HG03039 (cell line): ENCODE measurements around the gene ZNF8.
"Not testable (repeated sequence)": the region's sequence is repeated elsewhere in the genome, so short reads cannot be mapped to it uniquely, and the experiment has no call there.

Source experiments
- ATAC-seq: cut with Tn5 transposase; IDR thresholded peaks from one replicate; pipeline ENCODE4 v1.9.1; 2021; ENCODE audit warnings: mild to moderate bottlenecking, moderate library complexity; ENCODE audit not compliant: unreplicated experiment

ZNF8 gene

GRCh38 chr19:58278541-58279041, at the start of gene ZNF8:
ZNF8 (plus strand) TSS chr19:58278955; CDS start chr19:58279082, 127 bp downstream.
- ATAC-seq = peak; percentile 97

DNA sequence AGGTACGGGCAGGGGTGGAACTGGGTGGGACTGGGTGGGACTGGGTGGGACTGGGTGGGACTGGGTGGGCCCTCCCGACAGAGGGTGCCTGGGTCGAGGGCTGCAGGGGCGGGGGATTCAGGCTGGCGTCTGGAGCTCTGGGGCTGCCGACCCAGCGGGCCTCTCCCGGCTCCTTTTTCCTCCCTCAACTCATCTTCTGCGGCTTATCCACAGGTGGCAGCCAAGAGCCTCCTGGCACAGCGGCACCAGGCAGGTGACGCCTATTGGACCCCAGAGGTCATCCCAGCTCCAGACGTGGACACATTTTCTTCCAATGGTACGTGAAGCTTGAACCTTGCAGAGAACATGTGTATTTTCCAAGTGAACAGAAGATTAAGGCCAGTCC, 49.5 kb upstream of the ZNF8 start:
- ATAC-seq = no peak

DNA sequence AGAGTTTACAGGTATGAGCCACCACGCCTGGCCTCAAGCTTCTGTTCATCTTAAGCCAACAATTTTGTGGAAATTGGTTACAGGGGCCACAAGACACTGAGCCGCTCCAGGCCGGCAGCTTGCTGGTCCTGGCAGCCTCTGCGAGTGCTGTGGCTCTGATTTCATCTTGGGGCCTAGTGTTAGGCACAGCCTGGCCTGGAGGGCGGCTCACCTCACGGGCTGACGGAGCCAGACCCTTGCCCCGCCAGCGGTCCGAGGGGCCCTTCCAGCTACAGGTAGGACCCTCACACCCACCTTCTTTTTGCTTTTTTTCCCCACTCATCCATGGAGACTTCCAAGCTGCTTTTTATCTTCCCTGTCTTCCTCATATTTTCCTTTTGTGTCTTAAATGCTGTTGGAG, 41.4 kb upstream of the ZNF8 start:
- ATAC-seq = no peak

DNA sequence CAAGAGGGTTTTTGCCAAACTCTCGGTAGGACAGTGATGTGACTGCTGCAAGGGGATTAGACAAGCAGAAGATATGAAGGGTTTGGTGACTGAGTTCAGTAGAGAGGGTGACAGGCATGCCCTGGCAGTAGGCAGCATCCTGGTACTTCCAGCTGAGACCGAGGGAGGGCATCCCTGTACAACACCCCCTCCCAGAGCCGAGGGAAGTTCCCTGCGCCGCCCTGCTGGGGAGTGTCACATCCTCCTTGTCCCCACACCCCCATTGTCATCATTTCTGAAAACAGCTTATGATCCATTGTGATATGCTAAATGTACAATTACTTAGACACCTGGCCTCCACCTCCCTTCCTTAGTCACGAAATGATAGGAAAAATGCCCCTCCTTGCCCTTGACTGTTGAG, 35.4 kb upstream of the ZNF8 start:
- no peak for ATAC-seq

- ATAC-seq = no peak
Observed at GRCh38 chr19:58248886-58249285, 29.9 kb upstream of the ZNF8 start.

DNA sequence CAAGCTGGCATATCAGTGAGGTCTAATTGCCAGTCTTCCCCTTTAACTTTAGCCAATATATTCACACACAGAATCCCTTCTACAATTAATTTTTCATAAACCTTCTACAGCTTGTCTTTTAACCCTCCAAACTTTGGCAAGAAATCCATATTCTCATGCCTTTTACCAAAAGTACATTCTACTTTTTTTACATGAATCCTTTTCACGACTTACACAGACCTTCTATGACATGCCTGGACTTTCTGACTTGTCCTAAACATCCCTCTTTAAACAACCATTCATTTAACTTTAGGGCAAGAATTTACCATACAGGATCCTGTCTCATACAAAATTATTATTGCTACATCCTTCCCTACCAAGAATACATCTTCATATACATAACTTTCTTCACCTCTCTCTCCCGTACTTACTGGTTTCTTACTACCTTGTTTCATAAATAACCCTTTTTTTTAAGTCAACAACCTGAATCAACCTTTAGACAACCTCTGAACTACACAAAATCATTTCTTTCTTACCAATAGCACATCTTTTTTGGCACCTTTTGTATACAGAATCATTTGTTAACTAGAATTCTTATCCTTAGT, 26.6 kb upstream of the ZNF8 start:
- no peak for ATAC-seq

DNA sequence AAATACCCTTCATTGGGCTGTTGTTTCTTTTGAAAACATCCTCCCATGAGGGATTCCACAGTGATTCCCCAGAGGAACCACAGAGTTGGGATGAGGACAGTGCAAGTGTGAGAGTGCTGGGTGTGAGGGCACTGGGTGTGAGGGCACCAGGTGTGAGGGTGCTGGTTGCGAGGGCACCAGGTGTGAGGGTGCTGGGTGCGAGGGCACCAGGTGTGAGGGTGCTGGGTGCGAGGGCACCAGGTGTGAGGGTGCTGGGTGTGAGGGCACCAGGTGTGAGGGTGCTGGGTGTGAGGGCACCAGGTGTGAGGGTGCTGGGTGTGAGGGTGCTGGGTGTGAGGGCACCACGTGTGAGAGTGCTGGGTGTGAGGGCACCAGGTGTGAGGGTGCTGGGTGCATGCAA, 20.5 kb upstream of the ZNF8 start:
- not testable (repeated sequence) for ATAC-seq

GRCh38 chr19:58261600-58261967, 17.2 kb upstream of the ZNF8 start:
- no peak for ATAC-seq

DNA sequence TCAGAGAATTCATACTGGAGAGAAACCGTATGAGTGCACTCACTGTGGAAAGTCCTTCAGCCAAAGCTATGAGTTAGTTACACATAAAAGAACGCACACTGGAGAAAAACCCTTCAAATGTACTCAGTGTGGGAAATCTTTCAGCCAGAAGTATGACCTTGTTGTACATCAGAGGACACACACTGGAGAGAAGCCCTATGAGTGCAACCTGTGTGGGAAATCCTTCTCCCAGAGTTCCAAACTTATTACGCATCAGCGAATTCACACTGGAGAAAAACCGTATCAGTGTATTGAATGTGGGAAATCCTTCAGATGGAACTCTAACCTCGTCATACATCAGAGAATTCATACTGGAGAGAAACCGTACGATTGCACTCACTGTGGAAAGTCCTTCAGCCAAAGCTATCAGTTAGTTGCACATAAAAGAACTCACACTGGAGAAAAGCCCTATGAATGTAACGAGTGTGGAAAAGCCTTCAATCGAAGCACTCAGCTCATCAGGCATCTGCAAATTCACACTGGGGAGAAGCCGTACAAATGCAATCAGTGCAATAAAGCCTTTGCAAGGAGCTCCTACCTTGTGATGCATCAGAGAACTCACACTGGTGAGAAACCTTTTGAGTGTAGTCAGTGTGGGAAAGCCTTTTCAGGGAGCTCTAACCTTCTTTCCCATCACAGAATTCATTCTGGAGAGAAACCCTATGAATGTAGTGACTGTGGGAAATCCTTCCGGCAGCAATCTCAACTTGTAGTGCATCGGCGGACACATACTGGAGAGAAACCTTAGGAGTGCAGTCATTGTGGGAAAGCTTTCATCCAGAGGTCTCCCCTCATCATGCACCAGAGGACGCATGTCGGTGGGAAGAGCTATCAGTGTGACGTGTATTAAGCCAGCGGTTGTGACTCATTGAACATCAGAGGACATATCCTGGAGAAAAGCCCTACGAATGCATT, 16.5 kb upstream of the ZNF8 start:
- ATAC-seq = no peak

GRCh38 chr19:58262922-58263296, 15.8 kb upstream of the ZNF8 start:
- no peak for ATAC-seq

DNA sequence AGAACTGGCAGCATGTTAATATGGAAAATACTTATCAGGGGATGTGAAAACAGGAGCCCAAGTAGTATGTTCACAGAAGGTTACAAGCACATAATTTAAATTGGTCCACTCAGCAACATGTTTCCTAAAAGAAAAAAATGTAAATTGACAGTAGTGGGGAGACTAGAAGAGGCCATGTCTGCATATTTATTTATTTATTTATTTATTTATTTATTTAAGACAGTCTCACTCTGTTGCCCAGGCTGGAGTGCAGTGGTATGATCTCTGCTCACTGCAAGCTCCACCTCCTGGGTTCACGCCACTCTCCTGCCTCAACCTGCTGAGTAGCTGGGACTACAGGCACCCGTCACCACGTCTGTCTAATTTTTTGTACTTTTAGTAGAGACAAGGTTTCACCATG, 13.7 kb upstream of the ZNF8 start:
- no peak for ATAC-seq

DNA sequence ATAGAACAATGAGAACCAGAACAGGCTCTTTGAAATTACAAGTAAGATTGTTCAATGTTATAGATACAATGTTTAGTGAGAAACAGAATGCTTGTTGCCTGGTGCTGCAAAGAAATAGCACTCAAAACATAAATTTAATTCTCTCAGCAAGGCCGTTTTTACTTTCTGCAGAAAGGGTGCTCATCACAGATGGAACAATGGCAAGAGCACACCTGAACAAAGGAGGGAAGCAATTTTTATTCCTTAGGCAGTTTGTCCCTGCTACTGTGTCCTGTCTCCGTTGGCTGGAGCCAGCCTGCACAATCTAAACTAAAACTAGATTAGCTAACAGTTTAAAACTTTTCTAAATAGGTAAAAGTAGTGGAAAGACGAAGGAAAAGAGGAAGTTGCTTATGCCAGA, 10.4 kb upstream of the ZNF8 start:
- ATAC-seq = no peak

DNA sequence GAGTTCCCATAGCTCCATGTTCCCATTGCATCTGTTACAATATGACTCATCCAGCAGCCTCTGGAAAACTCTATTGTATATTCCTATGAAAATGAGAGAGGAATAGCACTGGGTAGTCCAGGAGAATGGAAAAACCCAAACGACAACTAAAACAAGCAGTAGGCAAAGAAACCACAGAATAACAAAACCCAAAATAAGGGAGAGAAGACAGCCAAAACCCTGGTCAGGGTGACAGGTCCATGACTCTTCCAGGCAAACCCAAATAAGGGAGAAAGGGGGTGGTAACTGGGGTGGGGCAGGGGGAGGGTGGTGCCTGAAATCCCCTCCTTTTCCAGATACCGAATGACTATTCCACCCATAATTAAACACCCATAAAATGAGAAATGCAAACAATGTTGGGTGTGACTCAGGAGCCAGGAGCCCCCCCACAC, 4.0 kb upstream of the ZNF8 start:
- no peak for ATAC-seq

- no peak for ATAC-seq
Observed at GRCh38 chr19:58275564-58275963, 3.2 kb upstream of the ZNF8 start.

DNA sequence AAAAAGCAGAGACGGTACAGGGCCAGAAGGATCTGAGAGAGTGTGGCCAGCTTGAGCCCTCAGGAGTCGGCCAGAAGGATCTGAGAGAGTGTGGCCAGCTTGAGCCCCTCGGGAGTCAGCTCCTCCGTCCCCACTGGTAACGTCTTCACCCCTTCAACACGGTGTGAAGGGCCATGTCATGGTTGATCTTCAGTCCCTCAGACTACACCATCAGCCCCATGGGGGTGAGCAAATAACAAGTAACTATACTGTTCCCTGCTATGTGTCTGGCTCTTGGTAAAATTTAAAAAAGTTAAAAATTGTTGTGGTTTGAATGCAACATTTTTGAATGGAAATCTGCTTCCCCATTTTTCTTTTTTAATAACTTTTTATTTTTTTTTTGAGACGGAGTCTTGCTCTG, 1.6 kb upstream of the ZNF8 start:
- ATAC-seq = no peak

DNA sequence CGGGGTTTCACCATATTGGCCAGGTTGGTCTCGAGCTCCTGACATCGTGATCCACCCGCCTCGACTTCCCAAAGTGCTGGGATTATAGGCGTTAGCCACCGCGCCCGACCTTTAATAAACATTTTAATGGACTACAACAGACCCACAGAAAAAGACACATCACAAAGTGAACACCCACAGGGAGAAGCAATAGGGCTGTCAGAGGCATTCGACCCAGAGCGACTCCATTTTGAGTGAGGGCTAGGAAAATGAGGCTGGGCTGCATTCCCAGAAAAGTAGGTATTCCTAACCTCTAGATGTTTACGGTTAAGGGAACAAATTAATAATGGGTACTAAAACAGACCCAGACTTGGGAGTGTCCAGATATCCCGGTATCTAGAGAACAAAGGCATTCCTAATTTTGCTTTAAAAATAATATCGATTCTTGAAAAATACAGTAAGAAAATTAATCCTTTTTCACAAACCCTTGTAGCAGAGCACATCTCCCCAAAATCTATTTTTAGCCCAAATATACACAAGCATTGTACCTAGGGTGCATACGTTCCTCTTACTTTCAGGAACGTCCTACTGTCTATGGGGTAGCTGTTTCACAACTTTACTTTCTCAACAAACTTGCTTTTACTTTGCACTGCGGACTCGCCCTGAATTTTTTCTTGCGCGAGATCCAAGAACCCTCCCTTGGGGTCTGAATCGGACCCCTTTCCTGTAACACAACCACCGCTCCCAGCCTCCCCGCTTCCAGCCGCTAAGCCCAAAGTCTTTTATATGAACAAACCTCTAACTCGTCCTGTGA, 811 bp upstream of the ZNF8 start:
- ATAC-seq = no peak

DNA sequence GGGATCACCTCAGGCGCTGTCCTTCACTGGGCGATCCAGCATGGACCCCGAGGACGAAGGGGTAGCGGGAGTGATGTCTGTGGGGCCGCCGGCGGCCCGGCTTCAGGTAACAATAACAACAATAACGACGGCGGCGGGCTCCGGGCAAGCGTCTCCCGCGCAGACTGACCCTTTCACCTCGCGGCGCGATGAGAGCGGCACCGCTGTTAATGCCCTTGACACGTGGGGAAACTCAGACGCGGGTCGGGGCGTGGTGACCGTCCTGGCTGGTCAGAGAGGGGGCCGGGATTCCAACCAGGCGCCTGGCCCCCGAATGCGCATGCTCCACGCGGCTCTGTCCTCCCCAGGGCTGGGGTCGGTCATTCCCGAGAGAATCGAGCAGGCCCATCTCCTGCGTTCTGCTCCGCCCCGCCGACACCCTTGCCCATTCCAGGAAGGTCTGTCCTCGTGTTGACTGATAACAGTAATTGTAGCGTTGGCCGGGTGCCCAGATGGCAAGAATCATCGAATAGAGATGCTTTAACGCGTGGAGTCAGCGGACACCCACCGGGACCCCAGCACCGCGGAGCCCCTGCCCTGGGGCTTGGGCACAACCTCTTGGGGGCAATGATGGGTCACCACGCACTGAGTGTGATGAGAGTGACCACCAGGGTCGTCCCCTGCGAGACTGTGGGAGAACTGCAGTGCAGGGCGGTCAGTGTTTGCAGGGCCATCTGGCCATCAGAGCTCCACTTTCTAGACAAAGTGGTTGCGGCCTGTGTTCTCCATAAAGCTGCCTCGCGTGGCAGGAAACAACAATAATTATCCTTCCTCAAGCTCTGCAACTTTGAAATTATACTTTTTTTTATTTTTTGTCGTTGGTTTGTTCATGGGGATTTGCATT, 528 bp downstream of the ZNF8 start:
- ATAC-seq = no peak

DNA sequence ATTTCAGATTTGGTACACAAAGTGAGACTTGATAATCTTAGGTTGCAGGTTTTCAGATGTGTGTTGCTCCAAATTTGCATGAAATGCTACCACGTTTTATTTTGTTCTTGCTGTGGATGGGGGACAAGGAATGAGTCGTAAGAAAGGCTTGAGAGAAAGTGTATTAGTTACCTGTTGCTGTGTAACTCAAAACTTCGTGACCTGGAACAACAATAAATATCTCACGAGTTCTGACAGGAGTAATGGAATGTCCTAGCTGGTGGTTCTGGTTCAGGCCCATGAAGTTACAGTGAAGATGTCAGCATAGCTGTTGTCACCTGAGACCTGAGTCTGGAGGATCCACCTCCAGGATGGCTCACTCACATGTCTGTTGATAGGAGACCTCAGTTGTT, 1.2 kb downstream of the ZNF8 start:
- ATAC-seq = no peak

DNA sequence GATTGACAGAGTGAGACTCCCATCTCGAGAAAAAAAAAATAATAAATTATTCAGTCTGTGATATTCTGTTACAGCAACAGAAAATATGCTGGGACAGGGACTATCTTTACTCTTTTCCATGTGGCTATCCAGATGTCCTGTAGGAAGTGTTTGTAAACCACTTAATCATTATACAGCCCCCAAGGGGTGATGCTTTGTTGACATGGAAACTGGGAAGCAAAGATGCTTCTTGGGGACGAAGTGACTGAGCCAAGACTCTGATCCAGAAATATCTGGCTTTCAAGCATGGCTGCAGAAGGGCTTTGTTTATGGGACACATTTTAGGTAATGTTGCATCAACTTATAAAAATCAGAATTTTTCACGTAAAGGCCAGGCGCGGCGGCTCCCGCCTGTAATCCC, 5.4 kb downstream of the ZNF8 start:
- ATAC-seq = no peak

DNA sequence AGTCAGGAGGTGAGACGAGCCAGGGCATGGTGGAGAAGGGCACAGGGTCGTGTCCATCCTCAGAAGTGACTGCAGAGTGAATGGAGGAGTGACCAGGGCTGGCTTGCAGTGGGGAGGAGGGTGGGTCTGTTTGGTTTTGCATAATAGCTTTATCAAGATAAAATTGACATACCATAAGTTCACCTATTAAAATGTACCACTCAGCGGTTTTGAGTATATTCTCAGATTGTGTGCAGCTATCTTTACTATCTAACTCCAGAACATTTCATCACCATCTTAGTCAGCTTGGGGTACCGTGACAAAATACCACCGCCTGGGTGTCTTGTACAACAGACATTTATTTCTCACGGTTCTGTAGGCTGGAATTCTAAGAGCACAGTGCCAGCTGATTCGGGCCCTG, 13.2 kb downstream of the ZNF8 start:
- ATAC-seq = no peak
